HUDEP-2 (cell line): Measurements from ENCODE around the gene PXK.
A peak's percentile ranks its signal among the peaks of the same experiment; 100 is the strongest.
"Not testable (repeated sequence)": the region's sequence is repeated elsewhere in the genome, so short reads cannot be mapped to it uniquely, and the experiment has no call there.

Experiments used
- DNase-seq, 76 experiments: peaks; one replicate each; lab custom pipeline; 2025; ENCODE audit not compliant: unreplicated experiment in 76 of 76; lab: John Stamatoyannopoulos, UW

PXK gene

GRCh38 chr3:58414538-58415197, 82.0 kb downstream of the PXK start:
- peak in 59 of 76 experiments; percentile 1 to 79 (median 32) for DNase-seq

DNA sequence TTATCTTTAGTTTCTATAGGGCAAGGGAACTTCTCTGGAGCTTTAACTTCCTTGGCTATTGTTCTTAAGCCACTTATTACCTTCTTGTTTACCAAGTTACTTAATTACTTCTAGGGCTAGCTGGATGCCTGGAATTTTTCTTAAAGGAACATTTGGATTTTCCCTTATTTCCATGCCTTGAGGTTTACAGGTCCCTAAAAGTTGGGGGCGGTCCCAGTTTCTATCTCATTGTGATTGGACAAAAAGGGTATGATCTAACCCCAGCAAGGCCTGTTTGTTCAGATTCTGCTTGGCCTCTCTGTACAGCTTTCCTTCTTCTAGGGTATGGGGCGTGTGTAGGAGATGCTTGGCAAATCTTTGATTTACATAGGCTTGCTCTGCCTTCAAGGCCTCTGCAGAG, 83.5 kb downstream of the PXK start:
- no peak for DNase-seq

DNA sequence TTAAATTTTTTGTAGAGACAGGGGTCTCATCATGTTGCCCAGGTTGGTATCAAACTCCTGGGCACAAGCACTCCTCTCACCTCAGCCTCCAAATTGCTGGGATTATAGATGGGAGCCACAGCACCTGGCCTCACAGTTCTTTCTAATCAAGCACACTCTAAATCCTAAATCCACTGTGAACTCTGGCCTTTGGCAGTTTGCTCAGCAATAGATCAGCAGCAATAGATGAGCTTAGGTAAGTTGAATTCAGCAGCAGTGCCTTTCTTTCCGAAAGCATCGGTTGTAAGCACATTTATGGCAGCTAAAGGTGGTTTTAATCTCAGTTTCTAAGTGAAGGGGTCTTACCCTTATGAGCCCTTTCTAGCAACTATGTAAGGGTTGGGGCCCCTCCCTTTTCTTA, 84.4 kb downstream of the PXK start:
- DNase-seq: no peak

DNA sequence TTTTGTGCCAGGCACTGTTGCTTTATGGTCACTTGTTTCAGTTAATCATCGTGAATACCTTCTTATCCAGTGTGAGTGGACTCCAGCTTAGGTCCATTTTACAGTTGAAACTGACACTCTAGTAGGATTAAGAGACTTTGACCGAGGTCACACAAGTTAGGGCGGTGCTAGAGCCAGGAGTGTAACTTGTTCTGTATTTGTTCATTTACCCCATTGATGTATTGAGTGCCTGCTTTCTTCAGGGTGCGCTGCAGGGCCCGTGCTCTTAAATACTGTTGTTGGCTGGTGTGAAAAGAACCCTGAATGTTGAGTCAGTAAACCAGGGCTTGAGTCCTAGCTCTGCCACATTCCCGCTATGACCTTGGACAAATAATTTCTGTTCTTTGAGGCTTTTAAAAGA, 85.5 kb downstream of the PXK start:
- DNase-seq: no peak

- no peak for DNase-seq
Observed at GRCh38 chr3:58419780-58420507, 87.3 kb downstream of the PXK start.

- no peak for DNase-seq
Observed at GRCh38 chr3:58421004-58421403, 88.3 kb downstream of the PXK start.

DNA sequence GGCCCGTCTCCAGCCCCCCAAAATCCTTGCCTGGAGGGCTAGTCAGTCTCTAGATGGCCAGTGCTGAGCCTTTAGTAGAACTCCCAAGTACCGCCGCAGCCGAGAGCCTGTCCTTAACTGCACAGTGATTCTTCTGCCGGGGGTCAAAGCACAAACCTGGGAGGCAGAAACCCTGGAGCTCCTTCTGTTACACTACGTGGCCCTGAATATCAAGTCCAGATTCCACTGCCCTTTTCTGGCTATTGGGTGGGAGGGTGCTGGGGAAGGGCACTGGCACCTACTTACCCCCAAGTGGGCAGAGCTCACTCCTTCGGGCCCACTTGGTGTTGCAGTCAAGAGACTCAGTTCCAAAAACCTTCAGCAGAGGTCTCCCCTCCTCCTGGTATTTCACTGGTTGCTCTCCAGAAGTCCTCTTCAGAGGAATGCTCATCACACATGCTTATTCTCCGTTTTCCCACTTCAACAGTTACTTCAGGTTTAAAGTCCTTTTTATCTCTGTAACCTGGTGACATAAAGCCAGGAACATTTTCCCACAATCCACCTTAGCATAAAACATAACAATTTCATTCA, 90.1 kb downstream of the PXK start:
- no peak for DNase-seq

DNA sequence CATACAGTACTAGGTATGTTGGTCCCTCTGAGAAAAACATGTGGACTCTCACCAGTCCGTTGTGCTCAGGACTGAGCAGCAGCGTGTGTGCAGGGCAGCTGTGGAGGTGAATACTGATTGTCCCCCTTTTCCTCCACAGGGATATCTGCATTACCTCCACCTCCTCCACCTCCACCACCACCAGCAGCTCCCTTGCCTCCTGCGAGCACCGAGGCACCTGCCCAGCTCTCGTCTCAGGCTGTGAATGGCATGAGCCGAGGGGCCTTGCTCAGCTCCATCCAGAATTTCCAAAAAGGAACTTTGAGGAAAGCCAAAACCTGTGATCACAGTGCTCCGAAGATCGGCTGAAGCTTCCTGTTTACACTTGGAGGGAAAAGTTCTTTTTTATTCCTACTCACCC, 91.9 kb downstream of the PXK start:
- no peak for DNase-seq

- DNase-seq: no peak
Observed at GRCh38 chr3:58425782-58426181, 93.1 kb downstream of the PXK start.

- DNase-seq: no peak
Observed at GRCh38 chr3:58427661-58428361, 95.1 kb downstream of the PXK start.

DNA sequence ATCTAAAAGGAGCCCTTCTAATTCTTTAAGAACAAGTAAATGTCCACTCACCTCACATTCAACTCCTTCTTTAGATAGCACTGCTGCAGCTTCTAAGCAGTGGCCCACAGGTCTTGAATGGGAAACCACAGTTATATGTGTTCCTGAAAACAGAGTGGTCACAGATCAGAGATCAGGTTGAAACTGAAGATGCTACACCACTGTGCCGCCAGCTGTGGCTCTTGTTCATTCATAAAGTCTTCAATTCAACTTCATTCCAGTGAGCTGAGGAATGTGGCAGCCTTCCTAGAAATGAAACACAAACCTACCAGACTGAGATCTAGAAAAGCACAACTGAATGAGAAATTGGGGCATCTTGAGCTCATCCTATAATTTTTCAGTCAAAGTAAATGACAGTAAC, 97.0 kb downstream of the PXK start:
- no peak for DNase-seq

- no peak for DNase-seq
Observed at GRCh38 chr3:58432905-58433304, 100.2 kb downstream of the PXK start.

DNA sequence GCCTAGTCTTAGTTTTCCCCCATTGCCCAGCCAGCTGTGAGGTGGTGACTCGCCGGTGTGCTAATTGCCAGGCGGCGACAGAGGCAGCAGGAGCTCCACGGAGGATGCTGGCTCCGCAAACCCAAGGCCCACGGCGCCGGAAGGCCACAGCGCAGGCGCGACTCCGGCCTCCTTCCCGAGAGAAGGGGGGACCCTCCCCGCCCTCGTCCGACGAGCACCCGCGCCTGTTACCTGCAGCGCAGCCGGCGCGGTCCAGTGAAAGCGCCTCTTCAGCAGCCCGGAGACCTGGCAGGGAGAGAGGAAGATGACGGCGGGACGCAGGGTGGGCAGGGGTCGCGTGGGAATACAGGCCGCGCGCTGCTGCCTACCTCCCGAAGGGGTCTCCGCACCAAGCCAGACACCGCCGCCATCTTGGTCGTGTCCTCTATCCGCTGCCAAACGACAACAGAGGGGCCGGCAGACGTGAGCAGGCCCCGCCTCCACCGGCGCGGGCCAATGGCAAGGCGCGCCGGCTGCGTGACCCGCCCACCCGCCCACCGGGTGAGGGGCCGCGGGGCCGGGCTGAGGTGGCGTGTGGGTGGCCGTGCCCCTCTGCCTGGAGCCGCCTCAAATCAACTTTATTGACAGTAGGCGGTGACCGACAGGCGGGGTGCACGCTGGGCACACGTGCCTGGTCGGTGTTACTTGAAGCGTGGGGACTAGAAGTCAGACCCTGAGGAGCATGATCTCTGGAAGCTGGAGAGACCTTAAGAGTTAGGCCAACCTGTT, 100.9 kb downstream of the PXK start, which contains the start of gene PDHB:
Gene PDHB (minus strand): TSS at position 433 of the 768 bp plus-strand sequence. CDS start 23 bp downstream, at position 410.
- peak; percentile 28 to 94 (median 86) for DNase-seq

DNA sequence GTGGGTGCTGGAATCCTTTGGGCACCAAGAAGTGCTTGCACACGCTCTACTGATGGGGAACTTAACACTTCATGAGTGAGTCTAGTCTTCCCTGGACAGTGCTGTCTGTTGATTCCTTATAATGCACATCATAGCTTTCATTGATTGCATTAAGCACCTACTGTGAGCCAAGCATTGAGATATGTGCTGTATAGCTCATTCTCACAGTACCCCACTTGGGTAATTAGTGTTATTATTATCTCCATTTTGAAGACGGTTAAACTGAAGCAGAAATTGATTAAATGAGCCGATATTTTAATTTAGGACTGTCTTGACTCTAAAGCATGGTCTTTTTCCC, 101.4 kb downstream of the PXK start:
- DNase-seq: no peak

DNA sequence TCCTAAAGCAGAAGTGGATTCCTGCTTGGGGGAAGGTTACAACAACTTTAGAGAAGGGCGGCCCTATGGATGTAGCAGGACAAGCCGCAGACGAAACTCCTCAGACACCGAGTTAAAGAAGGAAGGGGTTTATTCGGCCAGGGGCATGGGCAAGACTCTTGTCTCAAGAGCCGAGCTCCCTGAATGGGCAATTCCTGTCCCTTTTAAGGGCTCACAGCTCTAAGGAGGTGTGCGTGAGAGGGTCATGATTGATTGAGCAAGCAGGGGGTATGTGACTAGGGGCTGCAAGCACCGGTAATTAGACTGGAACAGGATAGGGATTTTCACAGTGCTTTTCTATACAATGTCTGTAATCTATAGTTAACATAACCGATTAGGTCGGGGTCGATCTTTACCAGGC, 101.8 kb downstream of the PXK start:
- peak in 2 of 76 experiments; percentile 7 for DNase-seq

DNA sequence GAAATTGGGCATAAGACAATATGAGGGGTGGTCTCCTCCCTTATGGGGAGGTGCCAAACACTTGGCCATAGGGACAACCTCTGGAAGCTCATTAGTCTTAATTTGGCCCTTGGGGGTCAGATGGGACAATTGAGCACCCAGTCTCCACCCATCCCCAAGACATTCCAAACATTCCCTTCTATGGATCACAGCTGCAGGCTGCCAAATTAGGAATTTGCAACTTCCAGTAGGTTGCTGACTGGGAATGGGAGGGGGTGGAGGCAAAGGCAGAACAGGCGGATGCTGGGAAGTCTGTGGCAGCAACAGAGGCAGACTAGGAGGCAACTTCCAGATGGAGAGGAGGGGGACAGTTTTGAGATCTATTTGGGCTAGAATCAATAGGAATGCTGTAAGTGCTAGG, 102.3 kb downstream of the PXK start:
- no peak for DNase-seq

GRCh38 chr3:58437276-58437675, 104.6 kb downstream of the PXK start:
- not testable (repeated sequence) for DNase-seq

DNA sequence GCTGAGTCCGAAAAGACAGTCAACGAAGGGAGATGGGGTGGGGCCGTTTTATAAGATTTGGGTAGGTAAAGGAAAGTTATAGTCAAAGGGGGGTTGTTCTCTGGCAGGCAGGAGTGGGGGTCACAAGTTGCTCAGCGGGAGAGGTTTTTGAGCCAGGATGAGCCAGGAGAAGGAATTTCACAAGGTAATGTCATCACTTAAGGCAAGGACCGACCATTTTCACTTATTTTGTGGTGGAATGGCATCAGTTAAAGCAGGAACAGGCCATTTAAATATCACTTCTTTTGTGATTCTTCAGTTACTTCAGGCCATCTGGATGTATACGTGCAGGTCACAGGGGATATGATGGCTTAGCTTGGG, 108.3 kb downstream of the PXK start:
- DNase-seq: not testable (repeated sequence)

GRCh38 chr3:58441514-58442450, 109.1 kb downstream of the PXK start:
- no peak for DNase-seq

DNA sequence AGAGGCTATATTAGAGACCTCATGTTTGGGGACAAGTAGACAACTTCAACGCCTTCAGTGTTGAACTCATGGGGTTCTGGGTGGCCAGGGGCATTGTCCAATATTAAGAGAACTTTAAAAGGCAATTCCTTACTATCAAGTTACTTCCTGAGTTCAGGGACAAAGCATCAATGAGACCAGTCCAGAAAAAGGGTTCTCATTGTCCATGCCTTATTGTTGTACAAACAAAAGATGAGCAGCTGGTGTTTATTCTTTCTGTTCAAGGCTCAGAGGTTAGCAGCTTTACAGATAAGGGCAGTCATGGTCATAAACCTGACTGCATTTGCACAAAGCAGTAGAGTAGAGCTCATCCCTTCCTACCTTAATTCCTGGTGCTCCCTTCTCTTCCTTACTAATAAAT, 119.5 kb downstream of the PXK start:
- no peak for DNase-seq
